ENCODE measurements around the gene PTPA.
A peak's percentile ranks its signal among the peaks of the same experiment; 100 is the strongest.

Gene PTPA

DNA sequence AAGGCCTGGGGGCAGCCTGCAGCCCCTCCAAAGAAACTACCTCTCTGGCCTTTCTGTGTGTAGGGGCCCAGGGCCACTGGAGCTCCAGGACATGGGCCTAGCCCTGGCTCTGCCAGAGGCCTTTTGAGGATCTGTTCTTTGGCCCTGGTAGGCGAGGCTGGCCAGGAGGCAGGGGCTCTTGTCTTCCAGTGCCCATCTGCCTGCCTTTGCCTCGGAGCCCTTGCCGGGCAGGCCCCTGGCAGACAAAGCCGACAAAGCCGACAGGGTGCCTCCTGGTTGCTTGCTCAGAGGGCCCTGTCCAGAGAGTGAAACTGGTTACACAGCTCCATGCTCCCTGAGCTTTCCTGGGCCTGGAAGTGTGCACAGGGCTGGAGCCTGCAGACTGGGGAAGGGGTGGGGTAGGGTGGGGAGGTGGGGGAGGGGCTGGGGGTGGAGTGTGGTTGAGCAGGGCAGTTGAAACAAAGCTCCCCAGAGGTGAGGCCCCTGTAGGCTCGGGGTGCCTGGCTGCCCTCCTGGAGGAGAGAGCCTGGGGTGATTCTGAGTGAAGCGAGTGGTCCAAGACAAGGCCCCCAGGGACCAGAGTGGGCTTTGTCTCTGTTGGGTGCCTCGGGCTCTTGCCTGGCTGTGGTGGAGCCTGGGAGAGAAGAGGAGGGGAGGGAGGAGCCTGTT is 29.3 kb downstream of the PTPA start:
- ChIA-PET CTCF (interaction anchor here (0.5 to 23.6 kb wide), 22 partner anchors 9 to 646 kb away, joined by 3 to 507 read pairs (median 4); partner anchors contain the start of genes C9orf50, ENDOG and NTMT1), POLR2A (interaction anchor here (0.7 to 3.7 kb wide), 14 partner anchors 9 to 486 kb away, joined by 3 to 42 read pairs (median 5); partner anchors contain the start of genes IER5L, NTMT1 and PTPA)
- Histone ChIP-seq H3K9me3 (ENCODE audit: control insufficient read depth, insufficient read depth, low read depth, low read length) (no peaks in the 10 kb centered on the region), H3K27ac (ENCODE audit: extremely low read depth, low read depth, low read length) (peak overlapping the region; percentile 100), H3K4me1 (ENCODE audit: control insufficient read depth, insufficient read depth, low read length) (peaks cover 13% of the 10 kb centered on the region), H3K4me3 (ENCODE audit: low read depth, low read length) (peak overlapping the region; percentile 12), H3K36me3 (ENCODE audit: control insufficient read depth in 2 of 2, insufficient read depth in 1 of 2, low read length in 2 of 2) (peaks cover 0 to 55% of the 10 kb centered on the region in 2 experiments; a peak in 2 of 3 replicates)
- TF ChIP-seq ZBTB48 (tag by site-specific recombination; IDR thresholded peaks at IDR 0.05), result peak; percentile 73; the same call in 1 of the 2 replicates
- TF ChIP-seq ZIC2 (tag by site-specific recombination; IDR thresholded peaks at IDR 0.05), result peak; percentile 66
- TF ChIP-seq ZBTB20 (tag by site-specific recombination; IDR thresholded peaks at IDR 0.05), result peak; percentile 30; the same call in 1 of the 2 replicates
- TF ChIP-seq ZNF600 (tag by site-specific recombination; IDR thresholded peaks at IDR 0.05), result peak; percentile 39; the same call in 1 of the 2 replicates
- no peak for TF ChIP-seq REST (tag by site-specific recombination; IDR thresholded peaks at IDR 0.05)
- TF ChIP-seq ZNF610 (tag by site-specific recombination; IDR thresholded peaks at IDR 0.05; ENCODE audit: borderline replicate concordance), result no peak
- TF ChIP-seq KLF1 (tag by site-specific recombination; IDR thresholded peaks at IDR 0.05), result 0 out of 2 replicates have a peak, but pooled peaks have one; percentile 15
- no peak for TF ChIP-seq ZNF302 (tag by site-specific recombination; IDR thresholded peaks at IDR 0.05; ENCODE audit: low read depth)

GRCh38 chr9:129141066-129142041 is 30.1 kb downstream of the PTPA start:
- no peak overlapping the region for H3K4me3 ChIP-seq (ENCODE audit: low read depth, low read length)
- TF ChIP-seq ZNF10 (tag by site-specific recombination; IDR thresholded peaks at IDR 0.05) (no peak), ZNF19 (tag by site-specific recombination; IDR thresholded peaks at IDR 0.05; ENCODE audit: low read depth) (no peak)
- TF ChIP-seq, protein P1, sequence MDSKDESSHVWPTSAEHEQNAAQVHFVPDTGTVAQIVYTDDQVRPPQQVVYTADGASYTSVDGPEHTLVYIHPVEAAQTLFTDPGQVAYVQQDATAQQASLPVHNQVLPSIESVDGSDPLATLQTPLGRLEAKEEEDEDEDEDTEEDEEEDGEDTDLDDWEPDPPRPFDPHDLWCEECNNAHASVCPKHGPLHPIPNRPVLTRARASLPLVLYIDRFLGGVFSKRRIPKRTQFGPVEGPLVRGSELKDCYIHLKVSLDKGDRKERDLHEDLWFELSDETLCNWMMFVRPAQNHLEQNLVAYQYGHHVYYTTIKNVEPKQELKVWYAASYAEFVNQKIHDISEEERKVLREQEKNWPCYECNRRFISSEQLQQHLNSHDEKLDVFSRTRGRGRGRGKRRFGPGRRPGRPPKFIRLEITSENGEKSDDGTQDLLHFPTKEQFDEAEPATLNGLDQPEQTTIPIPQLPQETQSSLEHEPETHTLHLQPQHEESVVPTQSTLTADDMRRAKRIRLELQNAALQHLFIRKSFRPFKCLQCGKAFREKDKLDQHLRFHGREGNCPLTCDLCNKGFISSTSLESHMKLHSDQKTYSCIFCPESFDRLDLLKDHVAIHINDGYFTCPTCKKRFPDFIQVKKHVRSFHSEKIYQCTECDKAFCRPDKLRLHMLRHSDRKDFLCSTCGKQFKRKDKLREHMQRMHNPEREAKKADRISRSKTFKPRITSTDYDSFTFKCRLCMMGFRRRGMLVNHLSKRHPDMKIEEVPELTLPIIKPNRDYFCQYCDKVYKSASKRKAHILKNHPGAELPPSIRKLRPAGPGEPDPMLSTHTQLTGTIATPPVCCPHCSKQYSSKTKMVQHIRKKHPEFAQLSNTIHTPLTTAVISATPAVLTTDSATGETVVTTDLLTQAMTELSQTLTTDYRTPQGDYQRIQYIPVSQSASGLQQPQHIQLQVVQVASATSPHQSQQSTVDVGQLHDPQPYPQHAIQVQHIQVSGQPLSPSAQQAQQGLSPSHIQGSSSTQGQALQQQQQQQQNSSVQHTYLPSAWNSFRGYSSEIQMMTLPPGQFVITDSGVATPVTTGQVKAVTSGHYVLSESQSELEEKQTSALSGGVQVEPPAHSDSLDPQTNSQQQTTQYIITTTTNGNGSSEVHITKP (tag by site-specific recombination; IDR thresholded peaks at IDR 0.05), result 0 out of 2 replicates have a peak, but pooled peaks have one; percentile 26
- TF ChIP-seq, protein P2, sequence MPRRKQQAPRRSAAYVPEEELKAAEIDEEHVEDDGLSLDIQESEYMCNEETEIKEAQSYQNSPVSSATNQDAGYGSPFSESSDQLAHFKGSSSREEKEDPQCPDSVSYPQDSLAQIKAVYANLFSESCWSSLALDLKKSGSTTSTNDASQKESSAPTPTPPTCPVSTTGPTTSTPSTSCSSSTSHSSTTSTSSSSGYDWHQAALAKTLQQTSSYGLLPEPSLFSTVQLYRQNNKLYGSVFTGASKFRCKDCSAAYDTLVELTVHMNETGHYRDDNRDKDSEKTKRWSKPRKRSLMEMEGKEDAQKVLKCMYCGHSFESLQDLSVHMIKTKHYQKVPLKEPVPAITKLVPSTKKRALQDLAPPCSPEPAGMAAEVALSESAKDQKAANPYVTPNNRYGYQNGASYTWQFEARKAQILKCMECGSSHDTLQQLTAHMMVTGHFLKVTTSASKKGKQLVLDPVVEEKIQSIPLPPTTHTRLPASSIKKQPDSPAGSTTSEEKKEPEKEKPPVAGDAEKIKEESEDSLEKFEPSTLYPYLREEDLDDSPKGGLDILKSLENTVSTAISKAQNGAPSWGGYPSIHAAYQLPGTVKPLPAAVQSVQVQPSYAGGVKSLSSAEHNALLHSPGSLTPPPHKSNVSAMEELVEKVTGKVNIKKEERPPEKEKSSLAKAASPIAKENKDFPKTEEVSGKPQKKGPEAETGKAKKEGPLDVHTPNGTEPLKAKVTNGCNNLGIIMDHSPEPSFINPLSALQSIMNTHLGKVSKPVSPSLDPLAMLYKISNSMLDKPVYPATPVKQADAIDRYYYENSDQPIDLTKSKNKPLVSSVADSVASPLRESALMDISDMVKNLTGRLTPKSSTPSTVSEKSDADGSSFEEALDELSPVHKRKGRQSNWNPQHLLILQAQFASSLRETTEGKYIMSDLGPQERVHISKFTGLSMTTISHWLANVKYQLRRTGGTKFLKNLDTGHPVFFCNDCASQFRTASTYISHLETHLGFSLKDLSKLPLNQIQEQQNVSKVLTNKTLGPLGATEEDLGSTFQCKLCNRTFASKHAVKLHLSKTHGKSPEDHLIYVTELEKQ (tag by site-specific recombination; IDR thresholded peaks at IDR 0.05; ENCODE audit: borderline replicate concordance), result no peak
- peaks cover 13% of the 10 kb centered on the region for H3K4me1 ChIP-seq (ENCODE audit: control insufficient read depth, insufficient read depth, low read length)
- no peaks in the 10 kb centered on the region for H3K9me3 ChIP-seq (ENCODE audit: control insufficient read depth, insufficient read depth, low read depth, low read length)
- ChIA-PET CTCF (interaction anchor here (0.5 to 23.6 kb wide), 17 partner anchors 9 to 641 kb away, joined by 3 to 507 read pairs (median 10); partner anchors contain the start of genes C9orf50, ENDOG and NTMT1), POLR2A (interaction anchor here (0.6 to 3.7 kb wide), 6 partner anchors 13 to 552 kb away, joined by 3 to 42 read pairs (median 8); partner anchors contain the start of genes IER5L and NTMT1)
- peak overlapping the region; percentile 100 for H3K27ac ChIP-seq (ENCODE audit: extremely low read depth, low read depth, low read length)
- peaks cover 0 to 51% of the 10 kb centered on the region in 2 experiments; a peak in 2 of 3 replicates for H3K36me3 ChIP-seq (ENCODE audit: control insufficient read depth in 2 of 2, insufficient read depth in 1 of 2, low read length in 2 of 2)

Data from HEK293 (cell line).